ENCODE results near the gene CKB.

Gene CKB

DNA sequence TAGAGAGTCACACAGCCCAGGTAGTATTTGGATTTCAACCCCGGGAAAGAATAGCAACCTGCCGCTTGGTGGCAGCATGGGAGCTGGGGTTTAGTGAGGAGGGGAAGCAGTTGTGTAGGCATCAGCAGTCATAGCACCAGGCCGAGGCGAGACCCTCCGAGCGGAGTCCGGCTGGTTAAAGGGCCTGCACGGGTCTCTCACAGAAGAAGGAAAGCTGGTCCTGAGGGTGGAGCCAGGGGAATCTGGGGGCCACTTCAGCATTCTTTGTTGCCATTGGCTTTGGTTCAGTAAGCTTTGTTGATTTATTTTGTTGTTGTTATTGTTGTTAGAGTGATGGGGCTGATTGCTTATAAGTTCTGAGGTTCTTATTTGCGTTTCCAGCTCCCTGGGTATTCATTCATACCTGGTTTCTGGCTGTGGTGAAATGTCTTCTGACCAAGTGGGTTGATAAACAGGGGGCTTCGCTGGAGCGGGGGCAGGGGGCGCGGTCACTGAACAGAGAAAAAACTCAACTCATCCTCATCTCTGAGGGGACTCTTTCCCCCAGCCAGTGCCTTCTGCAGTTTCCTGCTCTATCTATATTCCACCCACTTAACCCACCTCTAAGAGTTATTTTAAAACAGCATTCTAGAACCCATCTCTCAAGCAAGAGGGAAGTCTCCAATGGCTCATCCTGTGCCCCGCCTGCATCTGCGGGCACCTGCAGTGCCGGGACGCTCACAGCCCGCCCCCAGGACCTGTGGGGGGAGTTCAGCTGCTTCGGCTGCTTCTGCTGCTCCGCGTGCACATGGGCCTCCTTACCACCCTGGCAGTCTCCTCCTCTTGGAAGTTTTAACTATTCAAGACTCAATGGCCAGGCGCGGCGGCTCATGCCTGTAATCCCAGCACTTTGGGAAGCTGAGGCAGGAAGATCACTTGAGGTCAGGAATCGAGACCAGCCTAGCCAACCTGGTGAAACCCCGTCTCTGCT lies 11.6 kb downstream of the CKB start:
- DNase-seq, result no peak

DNA sequence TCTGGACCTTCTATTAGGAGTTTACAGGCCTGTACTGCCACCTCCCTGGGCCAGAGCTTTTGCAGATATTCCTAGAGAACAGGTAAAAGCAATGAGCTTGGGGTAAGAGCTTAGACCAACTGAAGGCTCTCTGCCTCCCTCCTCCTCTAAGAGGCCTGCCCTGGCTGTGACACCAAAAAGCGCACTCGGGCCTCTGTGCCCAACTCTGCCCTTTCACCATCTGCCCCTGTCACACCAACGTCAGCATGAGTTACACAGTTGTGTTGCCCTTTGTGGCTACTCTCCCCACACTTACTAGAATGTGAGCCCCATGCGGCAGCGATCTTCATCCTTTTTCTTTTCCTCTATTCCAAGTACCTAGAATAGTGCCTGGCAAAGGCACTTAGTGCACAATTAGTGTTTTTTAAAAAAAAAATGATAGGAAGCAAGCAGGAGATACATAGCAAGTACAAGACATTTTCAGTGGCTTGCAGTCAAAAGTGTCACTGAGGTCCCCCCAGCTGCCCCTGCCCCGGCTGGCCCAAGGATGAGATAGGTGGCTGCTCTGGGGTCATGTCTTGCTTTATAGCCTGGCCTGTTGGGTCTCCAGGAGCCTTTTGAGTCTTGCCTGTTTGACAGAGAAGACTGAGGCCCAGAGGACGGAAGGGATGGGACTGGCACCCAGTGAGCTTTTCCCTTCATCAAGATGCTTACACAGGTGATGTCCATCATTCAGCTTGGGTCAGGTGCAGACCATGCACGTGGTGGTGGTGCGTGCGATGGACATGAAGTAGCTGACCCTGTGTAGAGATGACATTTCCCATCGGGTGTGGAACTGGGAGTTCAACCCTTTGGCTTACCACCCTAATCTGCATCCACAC lies 12.5 kb downstream of the CKB start:
- DNase-seq, result no peak

DNA sequence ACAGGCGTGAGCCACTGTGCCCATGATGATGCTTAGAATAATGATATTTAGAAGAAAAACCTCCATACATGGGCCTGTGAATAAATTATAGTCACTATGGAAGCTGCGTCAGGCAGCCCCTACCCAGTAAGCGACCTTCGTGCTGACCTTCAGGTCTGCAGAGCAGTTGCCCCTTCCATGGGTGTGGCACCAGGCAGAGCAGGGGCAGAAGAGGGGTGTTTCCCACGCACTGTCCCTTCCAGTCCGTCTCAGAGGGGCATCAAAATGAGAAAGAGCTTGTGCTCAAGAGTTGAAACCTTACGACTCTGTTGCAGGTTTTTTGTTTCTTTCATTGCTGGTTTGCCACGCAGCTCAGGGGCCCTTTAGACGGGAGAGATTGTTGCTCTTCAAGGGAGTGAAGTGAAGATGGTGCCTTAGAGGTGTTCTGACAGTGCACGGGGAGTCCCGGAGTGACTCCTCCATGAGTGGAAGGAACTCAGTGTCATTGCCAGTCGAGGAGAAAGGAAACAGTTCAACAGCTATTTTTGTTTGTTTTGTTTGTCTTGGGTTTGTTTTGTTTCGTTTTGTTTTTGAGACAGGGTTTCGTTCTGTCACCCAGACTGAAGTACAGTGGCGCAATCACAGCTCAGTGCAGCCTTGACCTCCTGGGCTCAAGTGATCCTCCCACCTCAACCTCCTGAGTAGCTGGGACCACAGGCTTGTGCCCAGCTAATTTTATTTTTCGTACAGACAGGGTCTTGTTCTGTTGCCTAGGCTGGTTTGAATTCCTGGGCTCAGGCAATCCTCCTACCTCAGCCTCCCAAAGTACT lies 13.9 kb downstream of the CKB start:
- no peak for DNase-seq

DNA sequence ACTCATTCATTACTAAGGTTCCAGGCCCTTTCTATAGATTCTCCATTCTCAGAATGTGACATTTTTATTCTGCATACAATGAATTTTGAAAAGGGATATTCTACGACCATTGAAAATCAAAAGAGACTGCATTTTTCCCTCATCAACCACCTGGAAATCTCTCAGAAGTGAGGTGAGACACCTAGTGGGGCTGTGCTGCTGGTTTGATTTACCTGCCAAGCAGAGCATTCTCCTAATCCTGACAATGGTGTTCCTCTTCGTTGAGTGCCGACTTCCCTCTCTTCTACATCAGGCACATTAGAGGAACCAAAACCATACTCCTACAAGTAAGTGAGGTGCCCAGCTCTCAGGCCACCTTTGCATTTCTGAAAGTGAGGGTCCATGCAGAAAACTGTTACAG lies 14.9 kb downstream of the CKB start:
- no peak for DNase-seq

DNA sequence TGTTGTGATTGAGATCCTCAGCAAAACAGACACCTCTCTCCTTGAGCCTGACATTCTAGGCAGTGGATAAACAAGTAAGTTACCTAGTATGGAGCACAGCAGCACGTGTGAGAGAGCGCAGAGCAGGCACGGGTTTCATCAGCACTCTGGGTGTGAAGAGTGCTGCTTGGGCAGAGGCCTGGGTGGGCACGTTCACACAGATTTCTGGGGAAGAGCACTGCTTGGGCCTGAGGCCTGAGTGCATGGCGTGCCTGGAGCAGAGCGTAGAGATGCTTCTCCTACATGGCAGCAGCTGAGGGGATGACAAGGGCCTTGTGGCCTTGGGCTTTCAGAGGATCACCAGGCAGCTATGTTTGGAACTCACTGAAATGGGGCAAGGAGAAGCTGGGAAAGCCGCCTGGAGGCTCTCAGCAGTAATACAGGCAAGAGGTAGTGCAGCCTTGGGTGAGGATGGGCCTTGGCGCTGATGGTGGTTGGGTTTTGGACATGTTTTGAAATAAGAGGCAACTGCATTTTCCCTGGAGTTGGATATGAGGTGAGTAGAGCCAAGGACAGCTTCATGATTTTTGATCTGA lies 17.6 kb downstream of the CKB start:
- no peak for DNase-seq

DNA sequence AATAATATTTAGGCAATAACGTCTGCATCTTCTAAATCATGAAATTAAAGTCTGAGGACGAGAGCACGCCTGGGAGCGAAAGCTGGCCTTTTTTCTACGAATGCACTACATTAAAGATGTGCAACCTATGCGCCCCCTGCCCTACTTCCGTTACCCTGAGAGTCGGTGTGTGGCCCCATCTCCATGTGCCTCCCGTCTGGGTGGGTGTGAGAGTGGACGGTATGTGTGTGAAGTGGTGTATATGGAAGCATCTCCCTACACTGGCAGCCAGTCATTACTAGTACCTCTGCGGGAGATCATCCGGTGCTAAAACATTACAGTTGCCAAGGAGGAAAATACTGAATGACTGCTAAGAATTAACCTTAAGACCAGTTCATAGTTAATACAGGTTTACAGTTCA lies 19.3 kb downstream of the CKB start:
- DNase-seq, result no peak

DNA sequence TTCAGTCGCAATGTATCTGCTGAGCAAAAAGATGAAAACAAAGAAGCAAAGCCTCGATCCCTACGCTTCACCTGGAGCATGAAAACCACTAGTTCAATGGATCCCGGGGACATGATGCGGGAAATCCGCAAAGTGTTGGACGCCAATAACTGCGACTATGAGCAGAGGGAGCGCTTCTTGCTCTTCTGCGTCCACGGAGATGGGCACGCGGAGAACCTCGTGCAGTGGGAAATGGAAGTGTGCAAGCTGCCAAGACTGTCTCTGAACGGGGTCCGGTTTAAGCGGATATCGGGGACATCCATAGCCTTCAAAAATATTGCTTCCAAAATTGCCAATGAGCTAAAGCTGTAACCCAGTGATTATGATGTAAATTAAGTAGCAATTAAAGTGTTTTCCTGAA lies 19.8 kb downstream of the CKB start:
- DNase-seq, result no peak

DNA sequence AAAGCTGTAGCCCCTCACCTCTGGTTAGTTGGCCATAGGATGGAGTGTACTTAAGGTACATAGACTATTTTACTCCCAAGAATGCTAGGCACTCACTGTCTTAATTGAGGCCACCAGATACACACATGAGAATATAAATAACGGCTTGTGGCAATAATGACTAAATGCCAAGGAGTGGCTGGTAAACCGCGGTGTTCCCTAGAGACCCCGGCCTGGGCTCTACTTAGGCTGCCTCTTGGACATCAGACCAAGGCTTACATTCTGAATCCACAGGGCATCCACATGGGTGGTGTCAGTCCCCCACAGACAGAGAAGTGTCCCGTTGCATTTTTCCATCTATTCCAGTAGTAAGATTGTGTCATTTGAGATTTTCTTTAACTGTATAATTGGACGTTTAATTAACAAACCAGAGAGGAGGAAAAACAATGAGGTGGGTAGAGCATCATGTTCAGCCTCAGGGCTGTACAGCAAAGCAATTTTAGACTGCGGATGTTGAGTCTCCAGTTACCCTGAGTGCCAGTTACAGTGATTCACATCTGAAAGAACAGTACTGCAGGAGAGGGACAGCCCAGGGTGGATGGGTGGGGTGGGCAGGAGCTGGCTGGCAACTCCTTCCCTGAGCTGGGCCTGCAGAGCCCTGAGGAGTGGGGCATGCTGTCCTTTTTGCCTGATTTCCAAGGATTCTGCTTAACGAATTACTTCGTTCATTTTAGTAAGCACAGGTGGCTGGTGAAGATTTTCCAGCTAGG lies 20.5 kb downstream of the CKB start:
- DNase-seq, result no peak

DNA sequence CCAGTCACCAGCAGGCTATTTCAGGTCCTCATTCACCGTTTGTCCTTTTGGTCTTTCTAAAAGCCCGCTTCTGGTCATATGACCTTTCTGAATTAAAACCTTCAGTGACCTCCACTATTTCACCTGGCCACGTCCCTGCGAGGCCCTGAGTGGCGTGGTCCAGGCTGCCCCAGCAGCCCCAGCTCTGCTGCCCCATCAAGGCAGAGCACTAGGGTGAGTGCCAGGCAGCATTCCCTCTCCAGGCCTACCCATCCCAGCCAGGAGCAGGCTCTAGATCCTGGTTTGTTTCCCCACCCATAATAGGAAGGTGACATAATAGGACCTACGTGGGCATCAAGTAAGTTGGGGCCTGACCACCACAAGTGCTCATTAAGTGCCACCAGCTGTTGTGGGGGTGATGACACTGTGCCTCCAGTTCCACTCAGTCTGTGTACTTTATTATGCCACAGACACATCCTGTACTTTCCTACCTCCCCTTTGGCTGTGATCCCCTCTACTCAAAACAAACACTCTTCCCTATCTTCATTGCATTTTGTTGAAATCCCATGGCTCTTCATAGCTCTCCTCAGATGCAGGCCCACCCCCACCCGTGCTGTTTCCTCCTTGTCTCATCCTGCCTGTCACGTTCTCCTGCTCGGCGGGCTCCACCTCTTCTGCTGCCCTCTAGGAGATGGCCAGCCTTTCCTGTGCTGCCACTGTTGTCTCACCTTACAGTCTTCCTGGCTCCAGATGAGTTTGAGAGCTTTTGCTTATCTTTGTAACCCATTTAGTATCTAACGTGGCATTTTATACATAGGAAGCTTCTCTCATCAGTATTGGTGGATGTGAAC lies 21.4 kb downstream of the CKB start:
- DNase-seq, result no peak

DNA sequence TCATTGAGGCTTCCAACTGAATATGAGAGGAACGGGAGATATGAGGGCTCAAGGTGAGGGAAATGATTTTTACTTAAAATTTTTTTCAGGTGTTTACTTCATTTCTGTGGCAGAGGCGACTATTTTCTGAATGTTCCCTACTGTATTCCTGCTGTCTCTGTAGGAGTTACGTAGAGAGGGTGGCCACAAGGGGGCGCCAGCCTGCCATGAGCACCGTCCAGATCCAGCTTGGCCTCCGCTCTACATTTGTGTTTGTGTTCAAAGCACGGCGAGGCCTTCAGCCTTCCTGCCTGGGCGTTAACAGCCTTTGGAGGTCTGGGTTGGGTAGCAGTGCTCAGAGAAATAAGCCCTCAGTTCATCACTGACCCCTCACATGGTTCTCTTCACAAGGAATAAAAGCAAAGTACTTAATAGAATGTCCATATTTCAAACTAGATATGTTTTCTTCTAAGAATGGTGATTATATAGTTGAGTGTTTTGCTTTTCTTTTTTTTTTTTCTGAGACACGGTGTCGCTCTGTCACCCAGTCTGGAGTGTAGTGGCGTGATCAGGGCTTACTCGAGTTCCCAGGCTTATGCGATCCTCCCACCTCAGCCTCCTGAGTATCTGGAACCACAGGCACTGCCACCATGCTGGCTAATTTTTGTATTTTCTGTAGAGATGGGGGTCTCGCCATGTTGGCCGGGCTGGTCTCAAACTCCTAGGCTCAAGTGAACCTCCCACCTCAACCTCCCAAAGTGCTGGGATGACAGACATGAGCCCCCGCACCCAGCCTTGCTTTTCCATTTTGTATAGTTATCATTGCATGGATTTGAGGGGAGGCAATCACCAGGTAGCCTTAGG lies 22.3 kb downstream of the CKB start:
- peak; percentile 62 for DNase-seq

DNA sequence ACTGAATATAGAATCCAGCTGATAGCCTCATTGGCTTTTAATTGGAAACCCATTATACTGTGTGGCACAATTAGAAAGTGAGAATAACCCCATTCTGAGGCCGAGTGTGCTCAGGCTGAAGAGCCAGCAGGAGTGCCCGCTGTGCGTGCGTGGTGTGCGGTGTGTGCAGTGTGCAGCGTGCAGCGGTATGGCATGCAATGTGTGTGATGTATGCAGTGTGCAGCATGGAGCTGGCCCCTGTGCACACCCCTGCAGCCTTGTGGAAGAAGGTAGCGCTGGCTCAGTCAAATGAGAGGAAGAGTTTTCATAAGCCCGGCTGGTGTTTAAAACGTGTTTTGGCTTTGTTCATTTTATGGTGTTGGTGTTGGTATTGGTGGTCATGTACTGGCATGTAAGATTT lies 22.9 kb downstream of the CKB start:
- DNase-seq, result no peak

DNA sequence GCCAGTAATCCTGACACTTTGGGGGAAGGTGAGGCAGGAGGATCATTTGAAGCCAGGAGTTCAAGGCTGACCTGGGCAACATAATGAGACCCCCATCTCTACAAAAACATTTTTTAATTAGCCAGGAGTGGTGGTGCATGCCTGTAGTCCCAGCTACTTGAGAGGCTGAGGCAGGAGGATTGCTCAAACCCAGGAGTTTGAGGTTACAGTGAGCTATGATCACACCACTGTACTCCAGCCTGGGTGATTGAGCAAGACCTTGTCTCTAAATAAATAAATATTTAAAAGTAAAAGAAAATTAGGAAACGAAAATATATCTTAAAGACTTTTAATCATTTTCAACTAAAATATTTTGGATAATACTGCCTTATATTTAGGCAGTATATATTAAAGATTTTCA lies 25.9 kb downstream of the CKB start:
- no peak for DNase-seq

DNA sequence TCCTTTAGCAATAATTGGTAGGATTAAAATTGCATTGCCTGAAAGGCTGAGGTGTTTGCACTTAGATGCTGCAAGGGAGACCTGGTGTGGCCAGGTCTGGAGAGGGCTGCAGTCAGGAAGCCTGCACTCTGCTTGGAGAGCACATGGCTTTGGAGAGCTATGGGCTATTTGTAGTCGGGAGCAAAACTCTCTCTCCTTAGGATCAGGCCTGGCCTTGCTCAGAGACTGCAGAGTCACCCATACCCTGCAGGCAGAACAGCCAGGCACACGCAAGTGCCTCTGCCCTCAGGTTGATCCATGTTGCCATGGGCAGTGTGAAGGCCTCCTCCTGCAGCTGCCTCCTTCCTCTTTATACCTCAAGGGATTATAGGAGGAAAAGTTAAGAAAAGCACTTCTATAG lies 26.8 kb downstream of the CKB start:
- DNase-seq, result no peak

DNA sequence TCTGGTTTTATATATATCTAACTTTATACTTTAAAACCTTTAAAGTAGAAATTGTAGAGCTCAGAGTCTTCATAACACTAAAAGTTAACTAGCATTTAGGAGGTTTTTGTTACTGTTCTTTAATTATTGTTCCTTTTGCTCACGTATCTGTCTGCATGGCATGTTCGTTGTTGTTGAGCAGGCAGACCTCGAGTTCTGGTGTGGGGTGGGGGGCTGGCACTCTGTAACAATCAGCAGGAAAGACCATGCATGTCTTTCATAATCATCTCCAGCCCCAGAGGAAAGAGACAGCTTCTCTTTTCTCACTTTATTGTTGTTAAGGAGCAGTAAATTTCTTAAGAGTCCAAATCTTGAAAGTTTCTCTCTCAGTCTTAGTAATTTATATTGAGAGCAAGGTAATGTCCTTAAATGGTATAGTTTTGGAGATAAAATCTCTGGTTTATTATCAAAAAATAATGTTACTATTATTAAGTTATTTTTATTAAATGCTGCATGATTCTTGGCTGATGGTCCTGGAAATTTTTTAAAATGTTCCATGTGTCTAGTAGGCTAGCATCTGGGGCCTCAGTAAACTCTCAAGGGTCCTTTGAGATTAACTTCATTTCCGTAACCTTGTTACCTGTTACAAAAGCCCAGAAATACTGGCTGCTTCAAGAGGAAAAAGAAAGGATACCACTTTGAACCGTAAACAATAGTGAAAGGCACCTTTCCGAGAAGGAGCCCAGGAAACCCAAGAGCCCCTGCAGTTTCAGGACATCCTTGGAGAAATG lies 30.3 kb downstream of the CKB start:
- no peak for DNase-seq

DNA sequence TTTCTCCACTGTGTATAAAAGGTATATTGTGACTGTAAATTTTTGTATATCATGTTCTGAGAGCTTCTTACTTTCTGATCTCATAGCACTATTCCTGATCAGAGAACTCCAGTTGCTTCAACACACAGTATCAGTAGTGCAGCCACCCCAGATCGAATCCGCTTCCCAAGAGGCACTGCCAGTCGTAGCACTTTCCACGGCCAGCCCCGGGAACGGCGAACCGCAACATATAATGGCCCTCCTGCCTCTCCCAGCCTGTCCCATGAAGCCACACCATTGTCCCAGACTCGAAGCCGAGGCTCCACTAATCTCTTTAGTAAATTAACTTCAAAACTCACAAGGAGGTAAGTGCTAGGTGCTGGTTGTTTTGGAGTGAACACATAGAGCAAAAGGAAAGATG lies 30.9 kb downstream of the CKB start:
- DNase-seq, result no peak

DNA sequence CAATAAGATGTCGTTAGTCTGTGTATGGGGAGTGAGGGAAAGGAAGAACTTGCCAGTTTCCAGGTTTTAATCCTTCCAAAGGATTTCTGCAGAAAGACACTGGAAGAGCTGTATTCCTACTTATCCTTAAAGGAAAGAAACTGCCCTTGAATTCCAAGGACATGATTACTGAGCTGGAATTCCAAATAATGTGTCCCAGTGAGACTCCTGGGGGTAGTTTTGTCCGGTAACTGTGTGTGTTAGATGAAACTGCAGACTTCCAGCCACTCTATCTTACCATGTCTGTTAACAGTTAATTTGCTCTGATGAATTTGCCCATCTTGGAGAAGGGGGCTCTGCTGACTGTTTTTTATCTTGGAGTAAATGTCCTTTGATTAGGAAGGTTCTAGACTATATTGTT lies 33.0 kb downstream of the CKB start:
- no peak for DNase-seq

DNA sequence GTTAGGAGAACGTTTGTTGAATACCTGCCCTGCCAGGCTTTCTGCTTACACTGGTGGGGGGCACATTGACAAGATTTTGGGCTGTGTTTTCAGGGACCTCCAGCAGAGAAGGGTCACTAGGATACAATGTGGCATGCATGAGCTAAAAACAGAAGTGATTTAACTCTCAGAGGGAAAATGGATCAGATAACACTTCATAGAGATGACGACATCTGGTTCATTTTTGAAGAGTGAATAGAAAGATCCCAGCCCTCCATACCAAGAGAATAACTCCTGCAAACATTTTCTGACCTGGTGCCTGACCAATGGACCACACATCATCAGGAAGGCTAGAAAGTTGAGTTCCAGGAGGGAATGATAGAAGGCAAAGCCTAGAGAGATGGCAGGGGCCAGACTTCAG lies 33.7 kb downstream of the CKB start:
- DNase-seq, result no peak

DNA sequence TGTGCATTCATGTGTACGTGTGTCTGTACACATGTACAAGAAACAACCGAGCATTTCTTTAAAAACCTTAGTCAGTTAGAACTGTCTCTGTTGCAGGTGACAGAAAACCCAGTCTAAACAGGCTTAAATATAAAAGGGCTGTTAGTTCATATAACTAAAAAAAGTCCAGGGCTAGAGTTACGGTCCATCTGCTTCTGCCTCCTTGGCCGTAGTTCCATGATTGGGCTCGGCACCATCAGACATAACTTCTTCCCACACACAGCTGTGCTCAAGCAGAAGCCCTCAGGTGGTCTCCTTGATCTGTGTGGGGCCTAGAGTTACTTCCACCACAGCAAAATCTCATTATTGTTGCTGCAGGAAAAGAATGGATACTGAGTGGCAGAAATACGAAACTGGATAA lies 34.6 kb downstream of the CKB start:
- no peak for DNase-seq

DNA sequence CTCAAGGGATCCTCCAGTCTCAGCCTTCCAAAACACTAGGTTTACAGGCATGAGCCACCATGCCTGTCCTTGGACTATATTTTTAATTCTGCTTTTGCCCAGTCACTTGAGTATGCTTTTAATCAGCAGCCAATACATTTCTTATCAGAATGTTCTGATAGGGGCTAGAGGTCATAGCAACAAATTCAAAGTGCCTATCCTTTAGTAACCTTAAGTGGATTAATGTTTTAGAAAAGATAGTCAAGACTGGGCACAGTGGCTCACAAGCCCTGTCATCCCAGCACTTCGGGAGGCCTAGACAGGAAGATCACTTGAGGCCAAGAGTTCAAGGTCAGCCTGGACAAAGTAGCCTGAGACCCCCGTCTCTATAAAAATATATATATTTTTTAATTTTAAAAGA lies 37.1 kb downstream of the CKB start:
- DNase-seq, result no peak
